KOPT-K1 (cell line): Measurements from ENCODE around the gene ARL10.

ENCODE experiments used
- H3K27ac ChIP-seq: fragments of 200-600 bp; sonication (generic); 2 replicates; pipeline ENCODE4 v1.5.1; 2016; ENCODE audit warnings: antibody characterized with exemption, mild to moderate bottlenecking, low read depth, low read length; ENCODE audit not compliant: poor library complexity, severe bottlenecking
- H3K36me3 ChIP-seq: fragments of 200-600 bp; sonication (generic); 2 replicates; pipeline ENCODE4 v1.5.1; 2017; ENCODE audit warnings: antibody characterized with exemption, mild to moderate bottlenecking, low read length, moderate library complexity; ENCODE audit not compliant: insufficient read depth
- H3K9me3 ChIP-seq: fragments of 200-600 bp; sonication (generic); 2 replicates; pipeline ENCODE4 v1.5.1; 2017; ENCODE audit warnings: antibody characterized with exemption, low read length, mild to moderate bottlenecking; ENCODE audit not compliant: insufficient read depth, poor library complexity, severe bottlenecking

ARL10 gene

GRCh38 chr5:176409765-176410164 is 44.5 kb downstream of the ARL10 start:
- no peaks in the 10 kb centered on the region for H3K9me3 ChIP-seq
- H3K27ac ChIP-seq: no peak overlapping the region
- H3K36me3 ChIP-seq: peaks cover 26% of the 10 kb centered on the region; the same call in 1 of the 2 replicates

- Histone ChIP-seq H3K9me3 (no peaks in the 10 kb centered on the region), H3K27ac (no peak overlapping the region), H3K36me3 (peaks cover 26% of the 10 kb centered on the region; the same call in 1 of the 2 replicates)
These were observed 45.3 kb downstream of the ARL10 start for GRCh38 chr5:176410486-176411180.

- Histone ChIP-seq H3K36me3 (peaks cover 10% of the 10 kb centered on the region; the same call in 1 of the 2 replicates), H3K27ac (no peak overlapping the region), H3K9me3 (no peaks in the 10 kb centered on the region)
These were observed 47.4 kb downstream of the ARL10 start for GRCh38 chr5:176412517-176413254.

- H3K27ac ChIP-seq: no peak overlapping the region
- no peaks in the 10 kb centered on the region for H3K9me3 ChIP-seq
- H3K36me3 ChIP-seq: peaks cover 10% of the 10 kb centered on the region; the same call in 1 of the 2 replicates
These were observed 47.9 kb downstream of the ARL10 start for GRCh38 chr5:176413255-176413565.

GRCh38 chr5:176413709-176414191 is 48.5 kb downstream of the ARL10 start:
- Histone ChIP-seq H3K27ac (no peak overlapping the region), H3K36me3 (peaks cover 10% of the 10 kb centered on the region; the same call in 1 of the 2 replicates), H3K9me3 (no peaks in the 10 kb centered on the region)

GRCh38 chr5:176414704-176415103 is 49.4 kb downstream of the ARL10 start:
- Histone ChIP-seq H3K27ac (no peak overlapping the region), H3K36me3 (peaks cover 5% of the 10 kb centered on the region; the same call in 1 of the 2 replicates), H3K9me3 (no peaks in the 10 kb centered on the region)

- no peaks in the 10 kb centered on the region for H3K36me3 ChIP-seq
- H3K27ac ChIP-seq: peak overlapping the region; percentile 70
- peaks cover 4% of the 10 kb centered on the region for H3K9me3 ChIP-seq
These were observed 50.1 kb downstream of the ARL10 start for GRCh38 chr5:176415240-176415951.

GRCh38 chr5:176415952-176416924 is 51.0 kb downstream of the ARL10 start, which contains the start of gene CLTB:
Gene CLTB, minus strand, starts transcription at chr5:176416539. Its CDS starts 176 bp downstream, at chr5:176416363.
- Histone ChIP-seq H3K27ac (peak within 1 kb of the TSS; percentile 70), H3K36me3 (no peaks in the 10 kb centered on the region), H3K9me3 (peaks cover 13% of the 10 kb centered on the region)

- H3K9me3 ChIP-seq: peaks cover 17% of the 10 kb centered on the region
- H3K27ac ChIP-seq: peak overlapping the region; percentile 70
These were observed 51.7 kb downstream of the ARL10 start for GRCh38 chr5:176416965-176417364.

GRCh38 chr5:176418251-176418650 is 53.0 kb downstream of the ARL10 start:
- Histone ChIP-seq H3K36me3 (no peaks in the 10 kb centered on the region), H3K27ac (no peak overlapping the region), H3K9me3 (peaks cover 28% of the 10 kb centered on the region)

More at GRCh38 chr5:176416965-176417364, 51.7 kb downstream of the ARL10 start:
- H3K36me3 ChIP-seq: no peaks in the 10 kb centered on the region

GRCh38 chr5:176420086-176420485 is 54.8 kb downstream of the ARL10 start:
- peaks cover 44% of the 10 kb centered on the region for H3K9me3 ChIP-seq
- H3K27ac ChIP-seq: no peak overlapping the region
- no peaks in the 10 kb centered on the region for H3K36me3 ChIP-seq

- Histone ChIP-seq H3K27ac (no peak overlapping the region), H3K36me3 (no peaks in the 10 kb centered on the region), H3K9me3 (peaks cover 54% of the 10 kb centered on the region)
These were observed 55.8 kb downstream of the ARL10 start for GRCh38 chr5:176420972-176421544.

- H3K27ac ChIP-seq: no peak overlapping the region
- peaks cover 71% of the 10 kb centered on the region for H3K9me3 ChIP-seq
- no peaks in the 10 kb centered on the region for H3K36me3 ChIP-seq
These were observed 58.9 kb downstream of the ARL10 start for GRCh38 chr5:176424181-176424580.

- Histone ChIP-seq H3K36me3 (no peaks in the 10 kb centered on the region), H3K27ac (no peak overlapping the region), H3K9me3 (peaks cover 69% of the 10 kb centered on the region)
These were observed 59.9 kb downstream of the ARL10 start for GRCh38 chr5:176425138-176425537.
